HG03175 (cell line): ENCODE measurements around the gene PDCD1.
"Not testable (repeated sequence)": the region's sequence is repeated elsewhere in the genome, so short reads cannot be mapped to it uniquely, and the experiment has no call there.

Experiments used
- ATAC-seq: cut with Tn5 transposase; IDR thresholded peaks from one replicate; pipeline ENCODE4 v1.9.1; 2021; ENCODE audit warnings: mild to moderate bottlenecking, moderate library complexity; ENCODE audit not compliant: unreplicated experiment

PDCD1 gene

DNA sequence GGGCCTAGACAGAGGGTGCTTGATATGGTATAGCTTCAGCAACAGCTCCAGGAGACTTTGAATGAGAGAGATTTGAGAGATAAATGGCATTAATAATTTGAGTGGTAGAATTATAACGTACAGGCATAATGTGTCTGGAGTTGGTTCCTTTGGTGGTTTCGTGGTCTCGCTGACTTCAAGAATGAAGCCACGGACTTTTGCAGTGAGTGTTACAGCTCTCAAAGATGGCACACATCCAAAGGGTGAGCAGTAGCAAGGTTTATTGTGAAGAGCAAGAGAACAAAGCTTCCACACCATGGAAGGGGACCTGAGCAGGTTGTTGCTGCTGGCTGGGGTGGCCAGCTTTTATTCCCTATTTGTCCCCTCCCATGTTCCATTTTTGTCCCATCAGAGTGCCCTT lies 23.1 kb downstream of the PDCD1 start:
- no peak for ATAC-seq

- ATAC-seq: no peak
These were observed 24.0 kb downstream of the PDCD1 start for GRCh38 chr2:241834527-241835210.

DNA sequence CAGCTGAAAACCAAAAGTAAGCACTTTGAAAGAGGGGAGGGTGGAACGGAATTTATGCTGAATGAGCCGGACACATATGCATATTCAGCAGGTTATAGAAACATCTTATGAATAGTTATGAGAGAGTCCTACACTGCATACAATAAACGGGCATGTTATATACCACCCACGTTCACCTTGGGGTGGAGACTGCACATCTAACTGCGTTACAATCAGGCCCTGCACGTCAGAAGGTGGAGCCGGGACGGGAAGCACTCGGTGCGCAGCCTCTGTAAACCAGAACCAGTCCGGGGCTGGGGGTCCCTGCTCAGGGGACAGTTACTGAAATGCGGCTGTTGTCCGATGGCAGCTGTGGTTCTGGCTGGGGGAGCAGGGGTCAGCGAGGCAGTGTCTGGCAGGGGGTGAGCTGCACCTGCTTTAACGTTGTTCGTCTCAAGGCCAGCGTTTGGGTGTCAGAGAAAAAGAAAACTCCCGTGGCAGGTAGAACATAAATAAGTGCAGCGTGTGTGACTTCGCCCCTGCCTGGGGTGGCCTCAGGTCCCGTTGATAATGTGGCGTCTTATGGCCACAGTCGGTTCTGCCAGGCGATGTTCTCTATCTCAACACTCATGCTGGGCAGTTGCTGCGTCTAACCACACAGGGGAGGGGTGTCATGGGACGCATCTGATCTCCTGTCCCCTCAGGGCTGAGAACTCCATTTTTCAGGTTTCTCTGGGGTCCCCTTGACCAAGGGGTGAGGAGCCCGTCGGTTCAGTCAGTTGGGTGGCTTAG lies 24.8 kb downstream of the PDCD1 start:
- ATAC-seq: not testable (repeated sequence)

GRCh38 chr2:241833101-241833663 lies 25.5 kb downstream of the PDCD1 start:
- ATAC-seq: no peak

DNA sequence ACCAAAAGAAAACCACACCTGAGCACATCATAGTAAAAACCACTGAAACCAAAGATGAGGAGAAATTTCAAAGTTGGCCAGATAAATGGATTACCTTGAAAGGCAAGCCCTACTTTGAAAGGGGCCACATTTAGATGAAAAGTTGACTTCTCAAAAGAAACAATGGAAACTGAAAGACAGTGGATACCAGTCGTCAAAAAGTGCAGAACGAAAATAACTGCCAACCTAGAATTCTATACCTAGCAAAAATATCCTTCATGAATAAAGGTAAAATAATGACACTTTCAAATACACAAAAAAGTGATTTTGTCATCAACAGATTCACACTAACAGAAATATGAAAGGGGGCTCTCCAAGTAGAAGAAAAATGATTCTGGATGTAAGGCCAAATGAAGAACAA lies 31.3 kb downstream of the PDCD1 start:
- ATAC-seq: no peak

- ATAC-seq: not testable (repeated sequence)
These were observed 34.9 kb downstream of the PDCD1 start for GRCh38 chr2:241823531-241824437.

DNA sequence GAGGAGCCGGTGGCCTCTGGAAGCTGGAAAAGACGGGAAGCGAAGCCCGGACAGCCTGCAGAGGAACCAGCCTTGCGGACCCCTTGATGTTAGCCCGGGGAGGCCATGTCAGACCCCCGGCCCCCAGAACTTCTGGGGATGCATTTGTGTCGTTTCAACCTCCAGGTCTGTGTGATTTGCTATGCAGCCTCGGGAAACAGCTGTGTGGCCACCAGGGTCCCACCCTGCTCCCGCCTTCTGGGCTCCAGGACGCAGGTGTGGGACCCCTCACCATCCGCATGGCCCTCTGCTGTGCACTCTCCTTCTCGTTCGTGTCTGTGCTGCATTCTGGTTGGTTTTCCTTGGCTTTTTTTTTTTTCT lies 36.5 kb downstream of the PDCD1 start:
- ATAC-seq: no peak

GRCh38 chr2:241821460-241822263 lies 37.0 kb downstream of the PDCD1 start:
- no peak for ATAC-seq

DNA sequence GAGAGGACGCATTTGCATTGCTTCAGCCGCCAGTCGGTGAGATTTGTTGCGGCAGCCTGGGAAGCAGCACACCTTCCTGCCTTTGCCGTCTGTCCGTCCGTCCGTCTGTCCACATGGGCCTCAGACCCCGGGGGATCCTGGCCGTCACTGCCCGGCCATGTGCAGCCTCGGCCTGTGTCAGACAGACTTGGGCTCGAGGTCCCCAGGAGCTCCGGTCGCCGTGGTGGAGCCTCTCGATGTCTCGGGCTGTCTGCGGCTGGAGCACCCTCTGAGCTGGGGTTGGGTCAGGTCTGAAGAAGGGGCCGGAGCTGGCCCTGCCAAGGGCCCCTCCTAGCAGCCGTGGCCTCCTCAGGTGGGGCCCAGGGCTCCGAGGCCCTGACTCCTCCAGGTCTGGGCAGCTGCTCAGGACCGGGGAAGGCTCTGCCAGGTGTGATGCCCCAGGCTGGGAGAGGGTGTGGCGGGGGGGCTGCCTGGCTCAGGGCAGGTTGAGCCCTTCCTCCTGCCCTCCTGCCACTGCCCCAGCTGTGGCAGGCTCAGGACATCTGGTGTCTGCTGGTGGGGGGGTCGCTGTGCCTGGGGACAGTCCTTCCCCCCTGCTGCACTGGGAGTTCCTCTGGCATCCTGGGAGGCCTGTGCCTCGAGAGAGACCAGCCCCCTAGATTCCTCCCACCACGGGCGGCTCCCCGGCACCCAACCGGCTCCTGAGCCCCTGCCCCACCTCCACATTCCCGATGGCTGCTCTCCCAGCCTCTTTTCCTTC lies 37.9 kb downstream of the PDCD1 start:
- ATAC-seq: no peak

DNA sequence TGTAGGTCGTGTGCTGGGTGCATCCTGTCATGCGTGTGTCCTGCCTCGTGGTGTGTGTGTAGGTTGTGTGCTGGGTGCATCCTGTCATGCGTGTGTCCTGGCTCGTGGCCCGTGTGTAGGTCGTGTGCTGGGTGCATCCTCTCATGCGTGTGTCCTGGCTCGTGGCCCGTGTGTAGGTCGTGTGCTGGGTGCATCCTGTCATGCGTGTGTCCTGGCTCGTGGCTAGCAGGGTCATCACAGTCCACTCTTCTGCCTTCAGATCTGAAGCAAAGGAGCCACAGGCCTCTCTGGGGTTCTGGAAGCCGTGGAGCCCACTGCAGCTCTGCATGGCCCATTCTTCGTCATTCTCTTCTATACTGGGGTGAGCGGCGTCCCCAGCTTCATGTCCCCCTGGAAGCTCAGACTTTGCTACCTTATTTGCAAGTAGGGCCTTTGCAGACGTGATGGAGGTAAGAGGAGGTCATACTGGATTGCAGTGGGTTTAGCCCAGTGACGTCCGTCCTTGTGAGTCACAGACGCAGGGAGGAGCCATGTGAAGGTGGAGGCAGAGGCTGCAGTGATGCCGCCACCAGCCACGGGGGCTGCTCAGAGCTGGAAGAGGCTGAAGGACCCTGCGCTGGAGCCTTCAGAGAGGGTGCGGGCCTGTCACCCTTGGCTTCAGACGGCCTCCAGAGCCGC lies 38.6 kb downstream of the PDCD1 start:
- not testable (repeated sequence) for ATAC-seq

DNA sequence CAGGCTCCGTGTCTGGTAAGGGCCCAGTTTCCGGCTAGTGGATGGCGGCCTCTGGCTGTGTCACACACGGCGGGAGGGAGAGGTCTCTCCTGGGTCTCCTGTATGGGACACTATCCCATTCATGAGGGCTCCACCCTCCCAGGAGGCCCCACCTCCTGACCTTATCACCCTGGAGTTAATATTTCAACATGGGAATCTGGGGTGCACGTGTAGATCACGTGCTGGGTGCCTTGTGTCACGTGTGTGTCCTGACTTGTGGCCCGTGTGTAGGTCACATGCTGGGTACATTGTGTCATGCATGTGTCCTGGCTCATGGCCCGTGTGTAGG lies 39.8 kb downstream of the PDCD1 start:
- no peak for ATAC-seq

- no peak for ATAC-seq
These were observed 40.3 kb downstream of the PDCD1 start for GRCh38 chr2:241818229-241818942.

- not testable (repeated sequence) for ATAC-seq
These were observed 40.9 kb downstream of the PDCD1 start for GRCh38 chr2:241817821-241818215.

DNA sequence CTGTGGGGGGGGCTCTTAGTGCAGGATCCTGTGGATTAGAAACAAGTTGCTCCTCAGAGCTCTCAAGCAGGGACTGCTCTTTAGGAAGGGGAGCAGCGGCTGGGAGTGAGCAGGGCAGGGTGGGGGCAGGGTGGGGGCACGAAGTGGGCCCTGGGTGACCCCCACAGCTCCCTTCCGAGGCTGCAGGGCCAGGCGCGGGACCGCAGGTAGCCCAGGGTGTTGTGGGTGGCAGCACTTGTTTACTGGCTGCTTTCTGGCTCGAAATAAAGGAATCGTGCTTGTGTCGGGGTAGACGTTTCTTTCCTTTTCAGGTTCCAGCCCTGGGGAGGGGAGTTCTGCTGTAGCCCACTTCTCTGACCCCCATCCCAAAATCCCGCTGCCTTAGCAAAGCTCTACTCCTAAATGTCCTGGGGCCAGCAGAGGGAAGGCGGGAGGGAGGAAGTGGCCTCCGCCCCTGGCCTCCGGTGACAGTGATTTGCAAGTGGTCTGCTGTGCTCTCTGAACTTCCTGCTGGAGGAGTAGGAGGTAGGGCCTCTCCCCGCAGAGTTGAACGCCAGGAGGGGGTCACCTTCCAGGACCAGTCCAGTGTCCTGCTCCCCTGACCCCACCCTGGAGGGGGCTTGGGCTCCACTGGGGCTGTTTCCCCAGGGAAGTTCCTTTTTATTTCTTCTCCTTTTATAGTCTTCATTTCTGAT lies 41.4 kb downstream of the PDCD1 start:
- ATAC-seq: no peak

- no peak for ATAC-seq
These were observed 42.1 kb downstream of the PDCD1 start for GRCh38 chr2:241816431-241817121.

GRCh38 chr2:241815477-241816430 lies 42.9 kb downstream of the PDCD1 start:
- no peak for ATAC-seq
